Measurements from ENCODE around the gene KLK12.

Gene KLK12, protein sequence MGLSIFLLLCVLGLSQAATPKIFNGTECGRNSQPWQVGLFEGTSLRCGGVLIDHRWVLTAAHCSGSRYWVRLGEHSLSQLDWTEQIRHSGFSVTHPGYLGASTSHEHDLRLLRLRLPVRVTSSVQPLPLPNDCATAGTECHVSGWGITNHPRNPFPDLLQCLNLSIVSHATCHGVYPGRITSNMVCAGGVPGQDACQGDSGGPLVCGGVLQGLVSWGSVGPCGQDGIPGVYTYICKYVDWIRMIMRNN

DNA sequence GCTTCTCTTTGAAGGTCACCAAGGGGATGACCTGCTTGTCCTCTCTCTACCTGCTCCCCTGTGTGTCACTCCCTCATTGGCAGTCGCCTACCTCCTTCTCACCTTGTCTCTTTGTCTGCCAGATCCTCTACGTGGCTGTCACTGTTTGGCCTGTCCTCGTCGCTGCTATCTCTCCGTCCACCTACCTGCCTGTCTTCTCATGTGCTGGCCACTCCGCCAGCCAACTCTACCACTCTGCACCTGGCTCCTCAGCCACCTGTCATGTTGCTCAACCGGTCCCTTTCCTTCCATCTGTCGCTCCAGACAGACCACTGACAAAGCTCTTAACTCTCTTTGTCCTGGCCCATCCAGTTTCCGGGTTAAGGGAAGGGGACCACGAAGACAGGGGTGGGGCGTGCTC is at the start of gene KLK12:
Gene KLK12 (minus strand): TSS at position 299 of the 400 bp plus-strand sequence. CDS start 381 bp downstream, outside the sequence.
- no peaks in the 10 kb centered on the region for H3K9me3 Mint-ChIP-seq
- no peak within 1 kb of the TSS for H3K4me3 Mint-ChIP-seq
- H3K27me3 Mint-ChIP-seq (ENCODE audit: low read depth), result no peaks in the 10 kb centered on the region
- no peaks in the 10 kb centered on the region for H3K4me1 Mint-ChIP-seq (ENCODE audit: low read depth)
- no peak within 1 kb of the TSS for H3K27ac Mint-ChIP-seq
- H3K36me3 Mint-ChIP-seq (ENCODE audit: low read depth), result no peaks in the 10 kb centered on the region

GRCh38 chr19:51084505-51084904 is 49.7 kb upstream of the KLK12 start:
- no peak overlapping the region for H3K27ac Mint-ChIP-seq
- peaks cover 5% of the 10 kb centered on the region for H3K27me3 Mint-ChIP-seq (ENCODE audit: low read depth)
- H3K4me1 Mint-ChIP-seq (ENCODE audit: low read depth), result no peaks in the 10 kb centered on the region
- H3K4me3 Mint-ChIP-seq, result no peak overlapping the region
- no peaks in the 10 kb centered on the region for H3K36me3 Mint-ChIP-seq (ENCODE audit: low read depth)
- H3K9me3 Mint-ChIP-seq, result no peaks in the 10 kb centered on the region

DNA sequence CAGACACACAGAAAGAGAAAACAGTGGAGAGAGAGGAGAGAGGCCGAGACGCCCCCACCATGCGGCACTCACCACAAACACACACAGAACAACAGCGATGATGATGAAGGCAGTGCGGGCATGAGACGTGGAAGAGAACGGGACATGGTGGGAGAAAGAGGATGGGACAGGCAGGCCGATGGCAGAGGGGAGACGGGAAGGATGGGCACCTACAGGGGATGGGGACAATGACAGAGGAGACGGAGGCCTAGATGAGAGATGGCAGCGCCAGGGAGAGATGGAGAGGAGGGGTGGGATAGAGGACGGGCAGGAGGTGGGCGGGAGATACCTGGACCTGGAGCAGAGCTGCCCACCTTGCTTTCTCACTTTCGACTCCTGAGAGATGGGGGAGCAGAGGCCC is 49.0 kb upstream of the KLK12 start:
- H3K9me3 Mint-ChIP-seq, result no peaks in the 10 kb centered on the region

DNA sequence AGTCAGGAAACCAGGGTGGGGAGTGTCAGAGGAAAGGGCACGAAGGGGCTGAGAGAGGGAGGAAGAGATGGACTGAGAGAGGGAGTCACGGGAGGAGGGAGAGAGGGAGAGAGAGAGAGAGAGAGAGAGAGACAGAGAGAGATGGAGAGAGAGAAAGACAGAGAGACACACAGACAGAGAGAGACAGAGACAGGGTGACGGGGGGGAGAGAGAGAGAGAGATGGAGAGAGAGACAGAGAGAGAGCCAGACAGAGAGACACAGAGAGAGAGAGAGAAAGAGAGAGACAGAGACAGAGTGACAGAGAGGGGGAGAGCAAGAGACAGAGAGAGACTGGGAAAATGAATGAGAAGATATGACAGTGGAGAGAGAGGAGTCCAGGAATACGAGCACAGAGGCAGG is 48.4 kb upstream of the KLK12 start:
- Mint-ChIP-seq H3K4me1 (ENCODE audit: low read depth) (no peaks in the 10 kb centered on the region), H3K4me3 (no peak overlapping the region), H3K9me3 (no peaks in the 10 kb centered on the region), H3K27ac (peak overlapping the region; percentile 5), H3K36me3 (ENCODE audit: low read depth) (no peaks in the 10 kb centered on the region), H3K27me3 (ENCODE audit: low read depth) (peaks cover 5% of the 10 kb centered on the region)

More for the DNA sequence above, 49.0 kb upstream of the KLK12 start:
- Mint-ChIP-seq H3K4me1 (ENCODE audit: low read depth) (no peaks in the 10 kb centered on the region), H3K27ac (no peak overlapping the region), H3K27me3 (ENCODE audit: low read depth) (peaks cover 5% of the 10 kb centered on the region), H3K36me3 (ENCODE audit: low read depth) (no peaks in the 10 kb centered on the region), H3K4me3 (no peak overlapping the region)

DNA sequence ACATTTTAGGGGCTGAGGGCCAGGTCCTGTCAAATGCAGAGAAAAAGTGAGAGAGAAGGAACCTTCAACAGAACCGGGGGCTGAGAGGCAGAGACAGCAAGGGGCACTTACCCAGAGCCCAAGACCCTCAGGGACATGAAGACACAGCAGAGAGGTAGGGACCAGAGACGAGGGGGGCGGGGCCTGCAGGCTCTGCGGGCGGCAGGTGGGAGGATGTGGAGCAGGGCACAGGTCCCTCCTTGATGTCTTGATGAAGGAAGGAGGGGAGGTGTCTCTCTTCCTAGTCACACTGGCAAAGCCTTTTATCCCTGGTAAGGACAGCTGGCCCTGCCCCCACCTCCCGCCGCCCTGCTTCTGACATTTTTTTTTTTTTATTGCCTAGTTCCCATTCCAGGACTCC is 47.8 kb upstream of the KLK12 start, which contains the start of gene KLK14:
Gene KLK14 (minus strand): TSS at position 277 of the 400 bp plus-strand sequence. CDS start 273 bp downstream, at position 4.
- Mint-ChIP-seq H3K36me3 (ENCODE audit: low read depth) (no peaks in the 10 kb centered on the region), H3K9me3 (no peaks in the 10 kb centered on the region), H3K4me1 (ENCODE audit: low read depth) (no peaks in the 10 kb centered on the region), H3K4me3 (no peak within 1 kb of the TSS), H3K27ac (peak within 1 kb of the TSS; percentile 5), H3K27me3 (ENCODE audit: low read depth) (peaks cover 5% of the 10 kb centered on the region)

DNA sequence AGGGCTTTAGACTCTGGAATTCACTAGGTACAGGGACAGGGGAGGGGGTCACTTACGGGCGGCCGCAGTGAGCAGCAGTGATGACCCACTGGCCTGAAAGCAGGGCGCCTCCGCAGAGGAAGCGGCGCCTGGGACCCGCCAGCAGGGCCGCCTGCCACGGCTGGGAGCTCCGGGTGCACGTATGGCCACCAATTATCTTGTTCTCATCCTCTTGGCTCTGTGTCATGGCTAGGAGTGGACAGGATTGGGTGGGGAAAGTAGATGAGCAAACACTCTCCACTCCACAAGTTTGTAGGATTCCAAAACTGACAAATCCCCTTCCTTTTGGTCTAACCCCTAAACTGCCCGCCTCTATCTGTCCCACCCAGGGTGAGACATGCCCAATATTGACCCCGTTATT is 46.7 kb upstream of the KLK12 start:
- Mint-ChIP-seq H3K36me3 (ENCODE audit: low read depth) (no peaks in the 10 kb centered on the region), H3K27me3 (ENCODE audit: low read depth) (peaks cover 5% of the 10 kb centered on the region), H3K27ac (no peak overlapping the region), H3K4me3 (no peak overlapping the region), H3K9me3 (no peaks in the 10 kb centered on the region), H3K4me1 (ENCODE audit: low read depth) (no peaks in the 10 kb centered on the region)

DNA sequence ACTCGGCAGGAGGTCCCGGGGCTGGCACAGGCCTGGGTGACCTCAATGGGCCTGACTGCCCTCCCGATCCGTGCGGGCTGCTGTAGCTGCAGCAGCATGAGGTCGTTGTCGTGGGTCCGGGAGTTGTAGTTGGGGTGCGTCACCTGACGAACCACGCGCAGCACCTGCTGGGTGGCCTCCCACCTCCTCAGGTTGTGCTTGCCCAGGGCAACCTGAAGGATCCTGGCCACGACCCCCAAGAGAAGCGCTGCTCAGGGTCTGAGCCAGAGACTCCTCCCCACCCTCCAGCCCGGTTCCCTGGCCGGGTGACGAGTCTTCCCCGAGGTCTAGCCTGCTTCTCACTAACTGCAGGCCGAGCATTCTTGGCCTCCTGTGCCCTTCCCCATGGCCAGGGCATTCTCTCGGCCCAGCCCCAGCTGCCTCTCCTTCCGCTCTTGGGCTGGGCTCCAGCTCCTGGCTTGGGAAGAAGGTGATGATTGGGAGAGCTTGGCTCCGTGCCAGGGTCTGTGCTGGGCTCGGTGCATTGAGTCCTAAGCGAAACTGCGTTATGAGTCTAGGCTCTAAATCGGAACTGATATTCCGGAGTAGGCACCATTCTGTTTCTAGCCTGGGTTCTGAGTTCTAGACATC is 44.8 kb upstream of the KLK12 start:
- no peaks in the 10 kb centered on the region for H3K36me3 Mint-ChIP-seq (ENCODE audit: low read depth)
- H3K27me3 Mint-ChIP-seq (ENCODE audit: low read depth), result peaks cover 8% of the 10 kb centered on the region
- no peaks in the 10 kb centered on the region for H3K9me3 Mint-ChIP-seq
- no peak overlapping the region for H3K27ac Mint-ChIP-seq
- H3K4me1 Mint-ChIP-seq (ENCODE audit: low read depth), result no peaks in the 10 kb centered on the region
- H3K4me3 Mint-ChIP-seq, result no peak overlapping the region

- Mint-ChIP-seq H3K27ac (no peak overlapping the region), H3K36me3 (ENCODE audit: low read depth) (no peaks in the 10 kb centered on the region), H3K27me3 (ENCODE audit: low read depth) (peaks cover 16% of the 10 kb centered on the region), H3K4me1 (ENCODE audit: low read depth) (no peaks in the 10 kb centered on the region), H3K4me3 (no peak overlapping the region), H3K9me3 (no peaks in the 10 kb centered on the region)
Measured at GRCh38 chr19:51078731-51079130, 43.9 kb upstream of the KLK12 start.

DNA sequence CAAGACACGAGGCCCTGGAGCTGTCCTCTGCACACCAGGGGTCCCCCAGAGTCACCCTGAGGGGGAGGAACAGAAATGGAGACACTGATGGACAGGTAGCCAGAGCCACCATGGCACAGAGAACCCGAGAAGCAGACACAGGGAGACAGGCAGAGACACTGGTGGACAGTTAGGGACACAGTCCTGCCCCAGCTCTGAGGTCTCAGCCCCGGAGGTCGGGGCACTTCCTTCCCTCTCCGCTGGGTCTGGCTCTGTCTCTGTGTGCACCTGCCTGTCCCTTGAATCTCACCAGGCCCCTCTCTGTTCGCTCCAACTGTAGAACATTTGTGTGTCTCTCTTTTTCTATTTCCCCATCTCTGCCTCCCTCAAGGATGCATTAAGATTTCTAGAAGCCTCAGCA is 43.3 kb upstream of the KLK12 start:
- Mint-ChIP-seq H3K4me1 (ENCODE audit: low read depth) (no peaks in the 10 kb centered on the region), H3K9me3 (no peaks in the 10 kb centered on the region), H3K36me3 (ENCODE audit: low read depth) (no peaks in the 10 kb centered on the region), H3K27ac (no peak overlapping the region), H3K4me3 (no peak overlapping the region), H3K27me3 (ENCODE audit: low read depth) (peaks cover 17% of the 10 kb centered on the region)

- no peak overlapping the region for H3K27ac Mint-ChIP-seq
- no peak overlapping the region for H3K4me3 Mint-ChIP-seq
- no peaks in the 10 kb centered on the region for H3K9me3 Mint-ChIP-seq
- no peaks in the 10 kb centered on the region for H3K4me1 Mint-ChIP-seq (ENCODE audit: low read depth)
- H3K36me3 Mint-ChIP-seq (ENCODE audit: low read depth), result no peaks in the 10 kb centered on the region
- peaks cover 17% of the 10 kb centered on the region for H3K27me3 Mint-ChIP-seq (ENCODE audit: low read depth)
Measured at GRCh38 chr19:51076631-51077213, 41.9 kb upstream of the KLK12 start.

GRCh38 chr19:51075998-51076397 is 41.2 kb upstream of the KLK12 start:
- H3K27me3 Mint-ChIP-seq (ENCODE audit: low read depth), result peaks cover 17% of the 10 kb centered on the region
- no peak overlapping the region for H3K4me3 Mint-ChIP-seq
- no peaks in the 10 kb centered on the region for H3K4me1 Mint-ChIP-seq (ENCODE audit: low read depth)
- H3K27ac Mint-ChIP-seq, result no peak overlapping the region
- no peaks in the 10 kb centered on the region for H3K9me3 Mint-ChIP-seq
- H3K36me3 Mint-ChIP-seq (ENCODE audit: low read depth), result no peaks in the 10 kb centered on the region

DNA sequence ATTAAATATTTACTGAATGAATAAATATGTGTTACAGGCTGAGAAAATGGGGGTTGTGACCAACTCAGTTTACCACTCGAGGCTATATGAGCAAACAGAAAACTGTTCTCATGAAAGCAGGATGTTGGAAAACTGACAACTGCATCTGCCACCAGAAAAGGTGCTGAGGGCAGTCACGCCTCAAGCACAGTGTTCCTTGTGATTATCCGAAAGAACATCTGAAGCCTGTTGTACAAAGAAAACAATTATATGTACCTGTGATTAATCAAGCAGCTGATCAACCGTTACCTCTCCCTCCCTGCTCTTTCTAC is 36.2 kb upstream of the KLK12 start:
- H3K27me3 Mint-ChIP-seq (ENCODE audit: low read depth), result peaks cover 30% of the 10 kb centered on the region
- no peak overlapping the region for H3K27ac Mint-ChIP-seq
- H3K9me3 Mint-ChIP-seq, result no peaks in the 10 kb centered on the region
- H3K36me3 Mint-ChIP-seq (ENCODE audit: low read depth), result no peaks in the 10 kb centered on the region
- H3K4me1 Mint-ChIP-seq (ENCODE audit: low read depth), result no peaks in the 10 kb centered on the region
- H3K4me3 Mint-ChIP-seq, result no peak overlapping the region

DNA sequence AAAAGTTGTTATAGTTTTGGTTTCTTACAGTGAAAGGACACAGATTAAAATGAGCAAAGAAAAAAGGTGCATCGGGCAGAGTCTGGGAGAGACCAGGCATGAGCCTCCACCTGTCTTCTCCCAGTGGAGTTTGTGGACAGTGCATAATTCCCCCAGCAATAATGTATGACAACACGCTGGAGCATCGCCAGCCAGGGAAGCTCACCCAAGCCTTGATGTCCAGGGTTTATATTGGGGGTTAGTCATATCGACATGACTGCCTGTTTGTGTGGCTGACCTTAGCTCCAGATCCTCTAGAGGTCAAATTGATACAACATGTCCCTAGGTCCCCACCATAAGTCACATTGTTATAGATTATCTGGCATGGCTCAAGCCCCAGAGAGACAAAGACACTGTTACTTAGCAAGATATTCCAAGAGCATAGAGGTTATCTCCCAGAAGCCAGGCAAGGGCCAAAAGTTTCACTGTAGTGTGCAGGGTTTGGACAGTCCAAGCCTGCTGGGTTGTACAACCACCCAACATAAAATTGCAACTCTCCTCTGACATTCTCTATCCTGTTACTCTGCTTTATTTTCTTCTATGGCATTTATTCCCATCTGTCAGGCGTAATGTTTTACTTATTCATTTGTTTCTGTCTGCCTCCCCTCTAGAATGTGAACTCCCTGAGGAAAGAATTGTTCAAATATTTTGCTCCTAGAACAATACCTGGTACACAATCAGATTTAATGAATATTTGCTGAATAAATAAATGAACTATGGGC is 35.7 kb upstream of the KLK12 start:
- H3K36me3 Mint-ChIP-seq (ENCODE audit: low read depth), result no peaks in the 10 kb centered on the region
- H3K9me3 Mint-ChIP-seq, result no peaks in the 10 kb centered on the region
- no peak overlapping the region for H3K4me3 Mint-ChIP-seq
- peaks cover 33% of the 10 kb centered on the region for H3K27me3 Mint-ChIP-seq (ENCODE audit: low read depth)
- no peaks in the 10 kb centered on the region for H3K4me1 Mint-ChIP-seq (ENCODE audit: low read depth)
- H3K27ac Mint-ChIP-seq, result no peak overlapping the region

DNA sequence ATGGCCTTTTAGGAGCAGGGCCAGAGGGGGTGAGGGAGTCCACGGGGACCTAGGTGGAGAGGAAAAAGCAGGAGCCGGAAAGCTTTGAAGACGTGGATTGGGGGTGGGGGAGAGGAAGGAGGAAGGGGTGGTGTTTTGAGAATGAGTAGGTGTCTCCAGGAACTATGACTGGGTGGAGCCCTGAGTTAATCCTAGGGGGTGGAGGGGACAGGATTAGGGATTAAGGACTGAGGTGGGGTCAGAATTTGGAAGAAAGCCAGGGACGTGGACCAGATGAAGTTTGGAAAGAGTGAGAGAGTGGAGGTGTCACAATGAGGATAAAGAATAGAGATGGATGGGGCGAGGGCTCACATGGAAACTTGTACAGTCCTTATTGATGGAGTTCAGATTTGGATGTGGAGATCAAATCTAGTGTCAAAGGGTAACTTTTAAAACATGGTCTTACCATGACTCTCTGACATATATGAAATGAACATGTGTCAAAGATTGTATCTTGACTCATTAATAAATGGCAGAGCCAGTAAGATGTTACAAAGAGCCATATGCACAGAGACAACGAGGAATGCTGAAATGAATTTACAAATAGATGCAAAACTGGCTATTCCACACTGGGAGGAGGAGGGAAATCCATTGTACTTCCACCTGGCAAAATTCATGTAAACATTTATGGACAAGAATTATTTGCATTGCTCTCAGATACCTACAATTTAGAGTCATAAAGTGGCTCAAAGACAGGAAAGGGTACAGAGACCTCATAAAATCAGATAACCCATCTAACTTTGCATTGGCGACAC is 31.8 kb upstream of the KLK12 start:
- Mint-ChIP-seq H3K36me3 (ENCODE audit: low read depth) (no peaks in the 10 kb centered on the region), H3K4me3 (no peak overlapping the region), H3K27ac (no peak overlapping the region), H3K27me3 (ENCODE audit: low read depth) (peaks cover 24% of the 10 kb centered on the region), H3K4me1 (ENCODE audit: low read depth) (no peaks in the 10 kb centered on the region), H3K9me3 (no peaks in the 10 kb centered on the region)
